ENCODE results near the gene MAMLD1.

DNA sequence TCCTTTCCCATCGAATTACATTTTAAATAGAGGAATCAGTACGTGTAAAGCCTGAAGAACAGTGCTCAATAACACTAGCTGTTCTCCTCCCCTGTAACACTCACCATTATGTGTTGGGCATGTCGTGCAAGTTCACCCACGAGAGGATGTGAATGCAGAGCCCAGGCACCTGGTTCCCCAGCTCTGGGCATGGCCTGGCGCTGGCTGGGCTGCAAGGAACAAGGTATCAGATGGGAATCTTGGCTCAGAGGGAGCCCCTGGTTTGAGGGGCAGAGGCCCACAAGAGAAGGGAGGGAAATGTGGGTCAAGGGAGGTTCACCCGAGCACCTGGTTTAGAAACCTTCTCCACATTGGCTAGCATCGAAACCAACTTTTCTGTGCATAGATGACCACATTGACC lies 163.6 kb downstream of the MAMLD1 start:
- no peak for TF ChIP-seq HDAC2 (IDR thresholded peaks at IDR 0.05; ENCODE audit: borderline replicate concordance in 1 of 2, low read depth in 2 of 2, low read length in 2 of 2)
- TF ChIP-seq, protein P1, sequence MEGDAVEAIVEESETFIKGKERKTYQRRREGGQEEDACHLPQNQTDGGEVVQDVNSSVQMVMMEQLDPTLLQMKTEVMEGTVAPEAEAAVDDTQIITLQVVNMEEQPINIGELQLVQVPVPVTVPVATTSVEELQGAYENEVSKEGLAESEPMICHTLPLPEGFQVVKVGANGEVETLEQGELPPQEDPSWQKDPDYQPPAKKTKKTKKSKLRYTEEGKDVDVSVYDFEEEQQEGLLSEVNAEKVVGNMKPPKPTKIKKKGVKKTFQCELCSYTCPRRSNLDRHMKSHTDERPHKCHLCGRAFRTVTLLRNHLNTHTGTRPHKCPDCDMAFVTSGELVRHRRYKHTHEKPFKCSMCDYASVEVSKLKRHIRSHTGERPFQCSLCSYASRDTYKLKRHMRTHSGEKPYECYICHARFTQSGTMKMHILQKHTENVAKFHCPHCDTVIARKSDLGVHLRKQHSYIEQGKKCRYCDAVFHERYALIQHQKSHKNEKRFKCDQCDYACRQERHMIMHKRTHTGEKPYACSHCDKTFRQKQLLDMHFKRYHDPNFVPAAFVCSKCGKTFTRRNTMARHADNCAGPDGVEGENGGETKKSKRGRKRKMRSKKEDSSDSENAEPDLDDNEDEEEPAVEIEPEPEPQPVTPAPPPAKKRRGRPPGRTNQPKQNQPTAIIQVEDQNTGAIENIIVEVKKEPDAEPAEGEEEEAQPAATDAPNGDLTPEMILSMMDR (IDR thresholded peaks at IDR 0.05; ENCODE audit: control extremely low read depth in 1 of 3, insufficient read depth in 1 of 3, low read depth in 1 of 3, low read length in 3 of 3) = no peak
- no peak for TF ChIP-seq JUN (IDR thresholded peaks at IDR 0.05; ENCODE audit: low read depth, low read length)
- TF ChIP-seq EGR1 (IDR thresholded peaks at IDR 0.05; ENCODE audit: borderline replicate concordance, low read depth, low read length) = no peak
- TF ChIP-seq POLR2A (IDR thresholded peaks at IDR 0.05; ENCODE audit: control extremely low read depth in 1 of 2, low read depth in 2 of 2, low read length in 2 of 2) = no peak
- no peak for TF ChIP-seq RFX5 (IDR thresholded peaks at IDR 0.05; ENCODE audit: borderline replicate concordance, low read depth, low read length)
- TF ChIP-seq RXRA (IDR thresholded peaks at IDR 0.05; ENCODE audit: insufficient read depth, low read depth, low read length) = no peak
